Gastrocnemius medialis (tissue), 4 donors: ENCODE data around the gene ALDH4A1.

ENCODE experiments used
- CTCF ChIP-seq, 5 experiments: fragments of 450-650 bp in 3 of 5; fragments of 200-600 bp in 2 of 5; sonication (generic) in 2 of 5; IDR thresholded peaks in 4 of 5; conservative IDR thresholded peaks in 1 of 5; 1 replicate in 4 of 5; 2 replicates in 1 of 5; pipeline ENCODE4 v1.5.1; 2016 to 2019; ENCODE audit warnings: antibody characterized with exemption in 5 of 5, mild to moderate bottlenecking in 3 of 5, moderate library complexity in 3 of 5
- POLR2A ChIP-seq, 2 donors: fragments of 450-650 bp; IDR thresholded peaks; one replicate each; pipeline ENCODE4 v1.6.1; 2017; ENCODE audit warnings: antibody characterized with exemption in 2 of 2, mild to moderate bottlenecking in 2 of 2, moderate library complexity in 2 of 2

- TF ChIP-seq CTCF (IDR thresholded peaks at IDR 0.05 in 4 of 5, conservative IDR thresholded peaks at IDR 0.05 in 1 of 5), result no peak
- no peak for TF ChIP-seq POLR2A (IDR thresholded peaks at IDR 0.05)
Measured at GRCh38 chr1:18893120-18893519, 9.2 kb downstream of the ALDH4A1 start.
